ENCODE measurements around the gene PIANP. TPM values are rescaled to one million over a fixed set of nuclear protein-coding genes. Genes with fewer than 3 reads are reported as not detected.
A peak's percentile ranks its signal among the peaks of the same experiment; 100 is the strongest.
"Not testable (repeated sequence)": the region's sequence is repeated elsewhere in the genome, so short reads cannot be mapped to it uniquely, and the experiment has no call there.

Gene PIANP
- total RNA-seq, 1 donor from 2014 or later = not detected

- DNase-seq (ENCODE audit: low read depth in 2 of 2) = not testable (repeated sequence)
These were observed 7.7 kb upstream of the PIANP start for GRCh38 chr12:6708351-6708750.

- DNase-seq (ENCODE audit: low read depth in 2 of 2) = no peak
These were observed 3.0 kb upstream of the PIANP start for GRCh38 chr12:6703631-6704030.

DNA sequence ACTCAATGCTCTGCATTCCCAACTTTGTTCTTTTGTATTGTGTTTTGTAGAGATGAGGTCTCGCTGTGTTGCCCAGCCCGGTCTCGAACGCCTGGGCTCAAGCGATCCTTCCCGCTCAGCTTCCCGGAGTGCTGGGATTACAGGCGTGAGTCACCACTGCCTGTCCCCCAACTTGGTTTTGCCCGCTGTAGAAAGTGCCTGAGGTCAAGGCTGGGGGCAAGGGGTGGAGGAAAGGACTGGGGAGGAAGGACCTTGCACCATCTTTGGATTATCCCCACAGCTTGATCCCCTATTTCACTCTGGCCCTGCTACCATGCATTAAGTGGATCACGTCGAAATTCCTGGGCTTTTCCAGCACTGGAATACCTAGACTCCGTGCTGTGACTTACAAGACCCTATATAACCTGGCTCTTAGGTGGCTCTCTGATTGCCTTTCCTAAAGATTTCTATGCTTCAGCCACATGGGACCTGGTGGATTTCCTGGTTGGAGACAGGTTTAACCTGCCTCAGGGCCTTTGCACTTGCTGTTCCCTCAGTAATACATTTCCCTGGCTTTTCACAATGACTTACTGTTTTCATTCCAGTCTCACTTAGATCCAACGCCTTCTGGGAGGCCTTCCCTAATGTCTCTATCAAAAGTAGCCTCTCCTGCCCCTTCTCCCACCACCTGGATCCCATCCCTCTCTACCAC, 608 bp upstream of the PIANP start:
- DNase-seq (ENCODE audit: low read depth in 2 of 2) = no peak

DNA sequence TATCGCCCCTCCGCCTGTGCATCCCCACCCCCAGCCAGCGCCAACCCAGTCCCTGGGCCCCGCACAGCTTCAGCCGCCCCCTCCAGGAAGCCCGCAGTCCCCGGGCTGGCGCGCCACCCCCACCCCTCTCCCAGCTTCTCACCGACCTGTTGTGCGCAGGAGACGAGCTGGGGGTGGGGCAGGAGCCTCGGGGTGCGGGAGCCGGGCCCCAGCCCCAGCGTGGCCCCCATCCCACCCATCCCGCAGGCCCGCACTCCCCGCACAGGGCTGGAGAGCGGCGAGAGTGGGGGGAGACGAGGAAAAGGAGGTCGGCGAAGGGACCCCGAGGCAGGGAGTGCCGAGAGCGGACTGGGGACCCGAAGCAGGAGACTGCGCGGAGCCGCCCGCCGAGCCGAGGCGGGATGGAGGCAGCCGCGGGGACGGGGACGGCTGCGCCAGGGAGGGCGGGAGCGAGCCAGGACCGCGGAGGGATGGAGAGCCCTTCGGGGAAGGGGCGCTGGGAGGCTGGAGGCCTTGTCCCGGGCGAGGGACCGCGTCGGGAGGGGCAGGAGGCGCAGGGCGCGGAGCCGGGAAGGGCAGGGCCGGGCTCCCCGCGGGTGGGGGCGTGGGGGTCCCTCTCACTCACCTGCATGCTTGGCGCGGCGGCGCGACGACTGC, 498 bp downstream of the PIANP start:
- DNase-seq (ENCODE audit: low read depth in 2 of 2) = no peak

DNA sequence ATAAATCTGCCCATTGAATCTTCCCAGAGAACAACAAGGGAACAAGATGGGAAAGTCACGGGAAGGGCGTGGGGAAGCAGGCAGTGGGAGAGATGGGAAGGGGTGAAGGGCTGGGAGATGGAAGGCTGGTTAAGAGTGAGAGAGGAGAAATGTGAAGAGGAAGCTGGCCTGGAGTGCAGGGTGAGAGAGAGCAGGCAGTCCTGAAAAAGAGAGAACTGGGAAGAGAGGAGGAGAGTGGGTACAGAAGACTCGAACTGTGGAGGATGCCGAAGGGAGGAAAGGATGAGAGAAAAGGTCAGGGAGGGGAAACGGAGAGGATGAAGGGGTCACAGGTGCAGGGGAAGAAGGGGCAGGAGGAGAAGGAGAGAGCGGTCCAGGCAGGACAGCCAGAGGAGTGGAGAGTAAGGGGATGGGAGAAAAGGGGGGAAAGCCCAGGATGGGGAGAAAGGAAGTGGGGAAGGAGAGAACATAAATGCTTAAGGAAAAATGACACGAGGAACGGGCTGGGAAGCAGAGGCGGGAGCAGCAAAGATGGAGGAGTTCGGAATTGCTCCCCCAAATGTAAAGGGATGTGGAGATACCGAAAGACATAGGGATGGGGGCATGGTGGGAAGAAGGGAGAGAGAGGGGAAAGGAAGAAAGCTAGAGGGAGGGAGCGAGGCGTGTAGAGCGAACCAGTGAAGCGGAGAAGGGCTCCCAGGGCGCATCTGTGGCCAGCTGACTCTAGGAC, 1.2 kb downstream of the PIANP start:
- DNase-seq (ENCODE audit: low read depth in 2 of 2) = no peak

- no peak for DNase-seq (ENCODE audit: low read depth in 2 of 2)
These were observed 2.1 kb downstream of the PIANP start for GRCh38 chr12:6698352-6699046.

- peak in 1 of 2 donors; percentile 58 for DNase-seq (ENCODE audit: low read depth in 2 of 2)
These were observed 2.8 kb downstream of the PIANP start for GRCh38 chr12:6697584-6698351.

DNA sequence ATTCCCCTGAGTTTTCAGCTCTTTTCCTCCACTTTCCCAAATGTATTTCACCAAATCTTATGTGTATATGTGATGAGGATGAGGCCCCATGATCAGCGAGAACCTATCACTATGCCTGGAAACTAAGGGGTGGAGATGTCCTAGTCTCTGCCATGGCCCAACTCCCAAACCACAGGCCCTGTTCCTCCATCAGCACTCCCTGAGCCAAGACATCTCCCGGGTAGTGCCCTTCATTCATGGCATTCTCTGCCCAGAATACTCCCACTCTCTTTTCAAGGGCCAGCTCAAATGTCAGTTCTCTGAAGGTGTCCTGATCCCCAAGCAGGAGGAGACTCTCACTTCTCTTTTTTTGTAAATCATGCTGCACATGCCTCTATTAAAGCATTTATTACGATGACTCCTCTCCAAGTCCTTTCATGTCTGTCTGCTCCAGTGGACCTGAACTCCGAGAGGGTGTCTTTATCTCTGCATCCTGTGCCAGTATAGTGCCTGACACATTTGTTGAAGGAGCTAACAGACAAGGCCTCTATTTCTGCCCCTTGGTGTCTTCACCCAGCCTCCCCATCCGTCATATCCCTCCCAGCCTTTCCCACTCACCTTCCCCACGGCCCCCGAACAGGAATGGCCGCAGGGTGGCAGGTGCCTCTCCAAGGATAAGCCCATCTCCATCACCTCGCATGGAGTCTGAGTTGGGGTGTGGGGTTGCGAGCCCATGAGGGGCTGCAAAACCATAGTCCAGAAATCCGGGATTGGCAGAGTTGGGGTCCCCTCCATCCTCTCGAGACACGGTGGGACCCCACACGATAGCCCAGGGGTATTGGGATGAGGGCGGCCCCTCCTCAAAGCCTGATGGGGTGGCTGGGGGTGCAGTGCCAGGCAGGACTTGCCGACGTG, 3.7 kb downstream of the PIANP start:
- no peak for DNase-seq (ENCODE audit: low read depth in 2 of 2)

- no peak for DNase-seq (ENCODE audit: low read depth in 2 of 2)
These were observed 5.1 kb downstream of the PIANP start for GRCh38 chr12:6695313-6696045.

- no peak for DNase-seq (ENCODE audit: low read depth in 2 of 2)
These were observed 5.9 kb downstream of the PIANP start for GRCh38 chr12:6694701-6695100.

GRCh38 chr12:6693832-6694355, 6.7 kb downstream of the PIANP start:
- DNase-seq (ENCODE audit: low read depth in 2 of 2) = no peak

DNA sequence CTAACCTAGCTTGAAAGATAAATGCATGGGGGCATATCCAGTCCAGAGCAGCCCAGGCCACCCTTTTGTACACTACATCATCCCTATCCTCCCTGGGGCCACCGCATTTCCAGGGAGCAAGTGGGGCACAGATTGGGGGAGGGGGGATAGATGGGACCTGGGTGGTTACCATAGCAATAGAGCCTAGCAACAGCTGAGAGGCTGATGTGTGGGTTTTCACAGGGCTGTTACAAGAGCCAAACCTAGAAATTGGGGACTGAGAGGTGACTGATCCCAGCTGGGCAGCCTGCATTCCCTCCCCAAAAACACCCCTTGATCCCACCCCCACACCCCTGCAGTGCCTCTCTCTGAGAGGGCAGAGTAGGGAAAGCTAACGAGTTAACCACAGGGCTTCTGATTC, 7.7 kb downstream of the PIANP start:
- no peak for DNase-seq (ENCODE audit: low read depth in 2 of 2)

GRCh38 chr12:6691473-6691872, 9.1 kb downstream of the PIANP start:
- DNase-seq (ENCODE audit: low read depth in 2 of 2) = no peak

DNA sequence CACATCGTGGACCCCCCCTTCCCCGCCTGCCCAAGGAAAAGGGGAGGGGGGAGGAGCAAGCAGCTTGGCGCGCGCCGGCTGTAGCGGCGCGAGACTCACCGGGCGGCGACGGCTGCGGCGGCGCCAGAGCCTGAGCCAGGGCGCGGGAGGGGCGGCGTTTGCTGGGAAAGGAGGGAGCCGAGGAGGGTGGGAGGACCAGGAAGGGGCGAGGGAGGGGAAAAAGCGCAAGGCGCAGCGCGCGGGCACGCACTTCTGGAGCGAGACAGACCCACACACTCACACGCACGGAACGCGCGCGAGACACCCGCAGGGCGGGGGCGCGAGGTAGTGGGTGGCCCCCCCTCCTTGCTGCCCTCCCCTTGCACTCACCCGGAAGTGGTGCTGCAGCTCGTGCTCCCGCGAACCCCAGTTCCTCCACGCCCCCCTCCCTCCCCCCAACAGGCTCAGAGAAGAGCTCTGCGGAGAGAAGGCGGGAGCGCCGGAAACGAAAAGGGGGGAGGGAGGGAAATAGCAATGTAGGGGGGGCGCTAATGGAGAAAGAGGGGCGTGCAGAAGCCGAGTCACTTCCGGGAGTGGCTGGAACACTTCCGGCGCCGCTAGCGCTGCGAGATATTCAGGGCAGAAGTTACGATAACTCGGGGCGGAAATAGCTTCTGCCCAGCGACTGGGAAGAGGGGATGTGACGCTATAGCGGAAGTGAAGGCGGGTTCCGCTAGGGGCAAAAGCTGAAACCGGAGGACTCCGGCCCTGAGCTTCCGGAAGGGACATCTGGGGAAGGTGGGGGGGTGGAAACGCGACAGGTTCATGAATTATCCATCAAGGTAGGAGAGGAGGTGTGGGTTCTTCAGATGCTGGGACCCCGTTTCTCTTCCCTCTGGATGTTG, 11.4 kb downstream of the PIANP start, which contains the start of gene ZNF384:
Gene ZNF384, minus strand, starts transcription at position 377 of the 884 bp plus-strand sequence. CDS start 9,855 bp downstream, outside the sequence.
- peak; percentile 99 to 100 for DNase-seq (ENCODE audit: low read depth in 2 of 2)

GRCh38 chr12:6688543-6688998, 12.0 kb downstream of the PIANP start:
- DNase-seq (ENCODE audit: low read depth in 2 of 2) = no peak

GRCh38 chr12:6685814-6686213, 14.8 kb downstream of the PIANP start:
- DNase-seq (ENCODE audit: low read depth in 2 of 2) = no peak

DNA sequence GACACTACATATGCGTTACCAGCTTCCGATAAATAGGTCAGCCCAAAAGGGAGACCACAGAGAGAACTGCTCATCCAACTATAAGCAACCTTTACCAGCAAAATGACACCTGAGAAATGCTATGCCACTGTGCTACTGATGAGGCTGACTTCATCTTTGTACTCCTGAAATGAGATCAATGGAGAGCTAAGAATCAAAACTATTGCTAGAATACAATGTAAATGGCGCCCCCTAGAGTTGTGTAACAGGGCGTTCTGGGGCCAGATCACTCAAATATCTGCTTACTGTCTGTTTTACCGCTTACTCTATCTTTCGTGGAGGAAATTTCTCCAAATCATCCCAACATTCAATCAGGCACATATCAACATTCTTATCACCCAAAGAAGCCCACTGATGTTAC, 16.0 kb downstream of the PIANP start:
- peak in 1 of 2 donors; percentile 55 for DNase-seq (ENCODE audit: low read depth in 2 of 2)

DNA sequence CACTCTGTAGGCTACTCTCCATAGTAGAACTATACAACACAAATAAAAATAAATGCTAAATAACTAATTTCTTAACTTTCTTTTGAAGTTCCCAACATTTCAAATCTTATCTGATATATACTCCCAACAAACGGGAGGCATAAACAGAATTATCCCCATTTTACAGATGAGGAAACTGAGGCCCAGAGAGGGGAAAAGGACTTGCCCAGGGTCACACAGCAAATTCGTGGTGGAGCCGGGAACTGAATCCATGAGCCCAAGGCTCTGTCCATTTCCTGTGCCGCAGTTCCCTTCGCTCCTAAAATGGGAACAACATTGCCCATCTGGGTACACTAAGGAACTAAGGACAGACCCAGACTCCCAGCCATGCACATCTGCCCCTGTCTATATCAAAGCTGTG, 23.7 kb downstream of the PIANP start:
- no peak for DNase-seq (ENCODE audit: low read depth in 2 of 2)

All from dermis microvascular lymphatic vessel endothelial cell (primary cell).